Loucy (cell line): ENCODE measurements around the gene C22orf39.

Experiments used
- H2AFZ ChIP-seq: fragments of 200-600 bp; sonication (generic); 2 replicates; pipeline ENCODE4 v1.6.0; 2016; ENCODE audit warnings: antibody characterized with exemption, mild to moderate bottlenecking, low read length, moderate library complexity
- H3F3A ChIP-seq: fragments of 200-600 bp; 2 replicates; pipeline ENCODE4 v1.6.0; 2016; ENCODE audit warnings: antibody characterized with exemption, low read depth, mild to moderate bottlenecking
- H3K27me3 ChIP-seq: fragments of 200-600 bp; sonication (generic); 2 replicates; pipeline ENCODE4 v1.6.1; 2014; ENCODE audit warnings: low read length, mild to moderate bottlenecking; ENCODE audit not compliant: insufficient read depth, poor library complexity, severe bottlenecking
- H3K36me3 ChIP-seq: fragments of 200-600 bp; sonication (generic); 2 replicates; pipeline ENCODE4 v1.6.1; 2016; ENCODE audit warnings: low read length; ENCODE audit not compliant: insufficient read depth
- H3K4me1 ChIP-seq: fragments of 200-600 bp; sonication (generic); 2 replicates; pipeline ENCODE4 v1.5.1; 2014; ENCODE audit warnings: low read length, mild to moderate bottlenecking; ENCODE audit not compliant: insufficient read depth, poor library complexity, severe bottlenecking
- H3K4me2 ChIP-seq: fragments of 200-600 bp; sonication (generic); 2 replicates; pipeline ENCODE4 v1.6.0; 2014; ENCODE audit warnings: antibody characterized with exemption, low read length, low read depth, mild to moderate bottlenecking; ENCODE audit not compliant: poor library complexity, severe bottlenecking
- H3K4me3 ChIP-seq: fragments of 200-600 bp; sonication (generic); 2 replicates; pipeline ENCODE4 v1.5.1; 2014; ENCODE audit warnings: low read length, mild to moderate bottlenecking, mixed read lengths; ENCODE audit not compliant: poor library complexity, severe bottlenecking
- H3K79me2 ChIP-seq: fragments of 200-600 bp; sonication (generic); 2 replicates; pipeline ENCODE4 v1.6.1; 2014; ENCODE audit warnings: low read length; ENCODE audit not compliant: insufficient read depth
- H3K9ac ChIP-seq: fragments of 200-600 bp; sonication (generic); 2 replicates; pipeline ENCODE4 v1.6.0; 2014; ENCODE audit warnings: mild to moderate bottlenecking, low read depth, low read length, moderate library complexity; ENCODE audit not compliant: poor library complexity, severe bottlenecking
- H3K9me2 ChIP-seq: fragments of 200-600 bp; sonication (generic); replicated peaks from 2 replicates; pipeline ENCODE4 v1.6.1; 2016; ENCODE audit warnings: low read depth, low read length, mixed read lengths
- H3K9me3 ChIP-seq: fragments of 200-600 bp; sonication (generic); 2 replicates; pipeline ENCODE4 v1.6.1; 2014; ENCODE audit warnings: mild to moderate bottlenecking, antibody characterized with exemption, low read length, low read depth; ENCODE audit not compliant: insufficient read depth
- H4K20me1 ChIP-seq: fragments of 200-600 bp; sonication (generic); 2 replicates; pipeline ENCODE4 v1.6.0; 2014; ENCODE audit warnings: antibody characterized with exemption, low read length, mild to moderate bottlenecking; ENCODE audit not compliant: insufficient read depth, poor library complexity, severe bottlenecking
- EZH2phosphoT487 ChIP-seq: fragments of 200-600 bp; IDR thresholded peaks from 2 replicates; pipeline ENCODE4 v1.6.1; 2018; ENCODE audit warnings: antibody characterized with exemption, mild to moderate bottlenecking, moderate library complexity, borderline replicate concordance
- TF ChIP-seq, protein P1 (sequence below): fragments of 200-600 bp; sonication (generic); conservative IDR thresholded peaks from 2 replicates; pipeline ENCODE4 v1.5.1; 2014; ENCODE audit warnings: mild to moderate bottlenecking, antibody characterized with exemption, low read length

Gene C22orf39

GRCh38 chr22:19405133-19405532 is 42.4 kb downstream of the C22orf39 start:
- no peaks in the 10 kb centered on the region for H4K20me1 ChIP-seq
- no peaks in the 10 kb centered on the region for H3K4me1 ChIP-seq
- H3K79me2 ChIP-seq, result no peaks in the 10 kb centered on the region
- H3K36me3 ChIP-seq, result peaks cover 89% of the 10 kb centered on the region; the same call in 1 of the 2 replicates
- no peak overlapping the region for H3K4me3 ChIP-seq
- no peaks in the 10 kb centered on the region for H3K9me2 ChIP-seq
- H2AFZ ChIP-seq, result no peak overlapping the region
- H3K9me3 ChIP-seq, result no peaks in the 10 kb centered on the region
- no peak overlapping the region for H3K4me2 ChIP-seq
- H3K27me3 ChIP-seq, result no peaks in the 10 kb centered on the region
- H3K9ac ChIP-seq, result no peak overlapping the region
- TF ChIP-seq, protein P1, sequence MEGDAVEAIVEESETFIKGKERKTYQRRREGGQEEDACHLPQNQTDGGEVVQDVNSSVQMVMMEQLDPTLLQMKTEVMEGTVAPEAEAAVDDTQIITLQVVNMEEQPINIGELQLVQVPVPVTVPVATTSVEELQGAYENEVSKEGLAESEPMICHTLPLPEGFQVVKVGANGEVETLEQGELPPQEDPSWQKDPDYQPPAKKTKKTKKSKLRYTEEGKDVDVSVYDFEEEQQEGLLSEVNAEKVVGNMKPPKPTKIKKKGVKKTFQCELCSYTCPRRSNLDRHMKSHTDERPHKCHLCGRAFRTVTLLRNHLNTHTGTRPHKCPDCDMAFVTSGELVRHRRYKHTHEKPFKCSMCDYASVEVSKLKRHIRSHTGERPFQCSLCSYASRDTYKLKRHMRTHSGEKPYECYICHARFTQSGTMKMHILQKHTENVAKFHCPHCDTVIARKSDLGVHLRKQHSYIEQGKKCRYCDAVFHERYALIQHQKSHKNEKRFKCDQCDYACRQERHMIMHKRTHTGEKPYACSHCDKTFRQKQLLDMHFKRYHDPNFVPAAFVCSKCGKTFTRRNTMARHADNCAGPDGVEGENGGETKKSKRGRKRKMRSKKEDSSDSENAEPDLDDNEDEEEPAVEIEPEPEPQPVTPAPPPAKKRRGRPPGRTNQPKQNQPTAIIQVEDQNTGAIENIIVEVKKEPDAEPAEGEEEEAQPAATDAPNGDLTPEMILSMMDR, result no peak
- no peak for TF ChIP-seq EZH2phosphoT487
- no peaks in the 10 kb centered on the region for H3F3A ChIP-seq

DNA sequence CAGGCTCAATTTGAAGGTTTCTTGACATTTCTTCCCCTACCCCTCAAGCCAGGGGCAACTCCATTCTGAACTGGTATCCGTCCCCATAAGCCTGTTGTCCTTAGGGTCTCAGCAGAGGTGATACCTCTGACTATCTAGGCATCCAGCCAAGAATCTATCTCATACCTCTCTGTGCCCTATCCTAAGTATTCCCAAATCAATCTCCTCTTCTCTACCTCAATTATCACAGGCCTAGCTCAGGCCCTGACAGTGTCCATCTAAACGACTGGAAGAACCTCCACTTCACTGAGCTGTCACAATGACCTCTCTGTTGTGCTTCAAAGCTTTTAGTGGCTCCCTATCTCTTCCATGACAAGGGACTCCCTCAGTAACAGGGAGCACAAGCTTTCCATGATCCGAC is 42.8 kb downstream of the C22orf39 start:
- no peak for TF ChIP-seq EZH2phosphoT487
- TF ChIP-seq, protein P1, result no peak
- H3K36me3 ChIP-seq, result peaks cover 88% of the 10 kb centered on the region; the same call in 1 of the 2 replicates
- no peaks in the 10 kb centered on the region for H3K79me2 ChIP-seq
- no peak overlapping the region for H3K4me3 ChIP-seq
- no peaks in the 10 kb centered on the region for H3F3A ChIP-seq
- H3K9ac ChIP-seq, result no peak overlapping the region
- H4K20me1 ChIP-seq, result no peaks in the 10 kb centered on the region
- H3K4me1 ChIP-seq, result no peaks in the 10 kb centered on the region
- no peak overlapping the region for H3K4me2 ChIP-seq
- no peaks in the 10 kb centered on the region for H3K9me2 ChIP-seq
- no peak overlapping the region for H2AFZ ChIP-seq
- H3K27me3 ChIP-seq, result no peaks in the 10 kb centered on the region
- no peaks in the 10 kb centered on the region for H3K9me3 ChIP-seq

DNA sequence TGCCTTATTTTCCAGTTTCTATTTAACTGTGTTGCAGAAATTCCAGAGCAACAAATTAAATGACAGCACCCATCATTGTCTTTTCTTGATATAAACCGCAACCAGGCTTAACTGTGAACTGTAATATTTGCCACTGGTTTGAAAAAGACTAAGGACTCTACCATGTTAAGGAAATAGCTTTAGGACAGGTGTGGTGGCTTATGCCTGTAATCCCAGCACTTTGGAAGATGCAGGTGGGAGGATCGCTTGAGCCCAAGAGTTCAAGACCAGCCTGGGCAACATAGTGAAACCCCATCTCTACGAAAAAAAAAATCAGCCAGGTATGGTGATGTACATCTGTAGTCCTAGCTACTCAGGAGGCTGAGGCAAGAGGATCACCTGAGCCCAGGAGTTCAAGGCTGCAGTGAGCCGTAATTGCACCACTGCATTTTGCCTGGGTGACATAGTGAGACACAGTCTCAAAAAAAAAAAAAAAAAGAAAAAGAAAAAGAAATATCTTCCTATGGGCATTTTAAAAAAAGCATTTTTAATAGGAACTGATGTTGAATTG is 44.8 kb downstream of the C22orf39 start:
- Histone ChIP-seq H3K79me2 (no peaks in the 10 kb centered on the region), H2AFZ (no peak overlapping the region), H4K20me1 (no peaks in the 10 kb centered on the region), H3K9me2 (no peaks in the 10 kb centered on the region), H3K4me1 (no peaks in the 10 kb centered on the region), H3K9ac (no peak overlapping the region), H3K9me3 (no peaks in the 10 kb centered on the region), H3K36me3 (peaks cover 87% of the 10 kb centered on the region; the same call in 1 of the 2 replicates), H3K4me2 (no peak overlapping the region), H3K27me3 (no peaks in the 10 kb centered on the region), H3K4me3 (no peak overlapping the region), H3F3A (no peaks in the 10 kb centered on the region)
- TF ChIP-seq, protein P1, result no peak
- no peak for TF ChIP-seq EZH2phosphoT487
